Epithelial cell of proximal tubule (primary cell): ENCODE results near the gene ZFP36L2. TPM values are rescaled to one million over a fixed set of nuclear protein-coding genes. Genes with fewer than 3 reads are reported as not detected.

Experiments used
- DNase-seq: peaks from one replicate; pipeline ENCODE4 v3.0.0-alpha.2; 2011; ENCODE audit warnings: low read depth
- H3K4me3 ChIP-seq: 2 replicates; pipeline ENCODE4 v1.5.1; 2011; ENCODE audit warnings: low read depth, mild to moderate bottlenecking, low read length
- CTCF ChIP-seq: conservative IDR thresholded peaks from 2 replicates; pipeline ENCODE4 v1.5.1; 2012; ENCODE audit warnings: low read depth, mild to moderate bottlenecking, low read length
- total RNA-seq: library from RNA; depleted of rRNA; stranded (reverse); fragments of >200 nt; gene quantifications from 2 replicates; pipeline ENCODE4 v1.2.3, GENCODE V29; 2015

ZFP36L2 gene
- total RNA-seq, 1 donor from 2014 or later, result 10.5 TPM

- peak; percentile 7 for TF ChIP-seq CTCF
- DNase-seq, result no peak
- H3K4me3 ChIP-seq, result peak overlapping the region; percentile 66
These were observed 6.1 kb downstream of the ZFP36L2 start for GRCh38 chr2:43220229-43220751.

GRCh38 chr2:43219383-43220228, 6.8 kb downstream of the ZFP36L2 start:
- DNase-seq, result no peak
- H3K4me3 ChIP-seq, result peak overlapping the region; percentile 66
- TF ChIP-seq CTCF, result no peak

- no peak for DNase-seq
These were observed 7.6 kb downstream of the ZFP36L2 start for GRCh38 chr2:43218702-43219382.

GRCh38 chr2:43218155-43218701, 8.2 kb downstream of the ZFP36L2 start:
- DNase-seq, result no peak
- TF ChIP-seq CTCF, result no peak
- no peak overlapping the region for H3K4me3 ChIP-seq

More at GRCh38 chr2:43218702-43219382, 7.6 kb downstream of the ZFP36L2 start:
- H3K4me3 ChIP-seq, result peak overlapping the region; percentile 66
- no peak for TF ChIP-seq CTCF

GRCh38 chr2:43217228-43218154, 8.9 kb downstream of the ZFP36L2 start:
- H3K4me3 ChIP-seq, result no peak overlapping the region
- no peak for TF ChIP-seq CTCF
- DNase-seq, result no peak

- DNase-seq, result no peak
- TF ChIP-seq CTCF, result no peak
- no peak overlapping the region for H3K4me3 ChIP-seq
These were observed 9.8 kb downstream of the ZFP36L2 start for GRCh38 chr2:43216629-43217028.
